WTC11 (cell line): ENCODE measurements around the gene S100A13. TPM values are rescaled to one million over a fixed set of nuclear protein-coding genes. Genes with fewer than 3 reads are reported as not detected.

ENCODE experiments used
- AFF4 ChIP-seq: sonication (generic); formaldehyde crosslinking; IDR thresholded peaks from 2 replicates; pipeline ENCODE4 v1.8.1; 2023; ENCODE audit warnings: mild to moderate bottlenecking, missing genetic modification reagents, borderline replicate concordance
- ATF3 ChIP-seq: sonication (generic); formaldehyde crosslinking; conservative IDR thresholded peaks from 2 replicates; pipeline ENCODE4 v1.8.1; 2022; ENCODE audit warnings: mild to moderate bottlenecking, missing genetic modification reagents
- CTCF ChIP-seq: fragments of 200-600 bp; IDR thresholded peaks from 2 replicates; pipeline ENCODE4 v1.8.0; 2022; ENCODE audit warnings: antibody characterized with exemption
- EMX1 ChIP-seq: fragments of 250-450 bp; sonication (Bioruptor Pico); IDR thresholded peaks from 2 replicates; pipeline ENCODE4 v1.8.0; 2021; ENCODE audit warnings: mild to moderate bottlenecking
- ETV6 ChIP-seq: sonication (generic); formaldehyde crosslinking; IDR thresholded peaks from 2 replicates; pipeline ENCODE4 v1.8.1; 2022; ENCODE audit warnings: mild to moderate bottlenecking, missing genetic modification reagents
- FOXJ3 ChIP-seq: sonication (generic); formaldehyde crosslinking; IDR thresholded peaks from 2 replicates; pipeline ENCODE4 v1.9.0; 2021; ENCODE audit warnings: missing genetic modification reagents, mild to moderate bottlenecking, borderline replicate concordance
- FOXK1 ChIP-seq: sonication (generic); formaldehyde crosslinking; IDR thresholded peaks from 2 replicates; pipeline ENCODE4 v1.8.0; 2022; ENCODE audit warnings: mild to moderate bottlenecking, moderate library complexity, missing genetic modification reagents
- GABPB1 ChIP-seq: sonication (generic); formaldehyde crosslinking; IDR thresholded peaks from 2 replicates; pipeline ENCODE4 v1.8.1; 2023; ENCODE audit warnings: mild to moderate bottlenecking, missing genetic modification reagents
- GRHL2 ChIP-seq: fragments of 250-450 bp; sonication (Bioruptor Pico); IDR thresholded peaks from 2 replicates; pipeline ENCODE4 v1.8.0; 2022; ENCODE audit warnings: mild to moderate bottlenecking, moderate library complexity; ENCODE audit not compliant: insufficient replicate concordance, severe bottlenecking
- JAZF1 ChIP-seq: fragments of 250-450 bp; sonication (Bioruptor Pico); IDR thresholded peaks from 2 replicates; pipeline ENCODE4 v1.9.0; 2021; ENCODE audit warnings: moderate library complexity, mild to moderate bottlenecking, inconsistent platforms
- MXD4 ChIP-seq: fragments of 250-450 bp; sonication (Bioruptor Pico); IDR thresholded peaks from 2 replicates; pipeline ENCODE4 v1.8.0; 2021; ENCODE audit warnings: mild to moderate bottlenecking, moderate library complexity, borderline replicate concordance
- NFE2L1 ChIP-seq: sonication (generic); formaldehyde crosslinking; IDR thresholded peaks from 2 replicates; pipeline ENCODE4 v1.8.1; 2023; ENCODE audit warnings: missing genetic modification reagents
- NFYB ChIP-seq: sonication (generic); formaldehyde crosslinking; conservative IDR thresholded peaks from 2 replicates; pipeline ENCODE4 v1.8.0; 2022; ENCODE audit warnings: low read depth, missing genetic modification reagents
- NR1H2 ChIP-seq: sonication (generic); formaldehyde crosslinking; IDR thresholded peaks from 2 replicates; pipeline ENCODE4 v1.9.0; 2021; ENCODE audit warnings: mild to moderate bottlenecking, moderate library complexity, missing genetic modification reagents
- NR3C1 ChIP-seq: sonication (generic); formaldehyde crosslinking; conservative IDR thresholded peaks from 2 replicates; pipeline ENCODE4 v1.8.1; 2023; ENCODE audit warnings: low read depth, mild to moderate bottlenecking, missing genetic modification reagents
- PRDM15 ChIP-seq: sonication (generic); formaldehyde crosslinking; IDR thresholded peaks from 2 replicates; pipeline ENCODE4 v1.8.0; 2022; ENCODE audit warnings: missing genetic modification reagents
- RELA ChIP-seq: sonication (generic); formaldehyde crosslinking; IDR thresholded peaks from 2 replicates; pipeline ENCODE4 v1.8.1; 2022; ENCODE audit warnings: missing genetic modification reagents, mild to moderate bottlenecking, borderline replicate concordance
- RORB ChIP-seq: fragments of 250-450 bp; sonication (Bioruptor Pico); IDR thresholded peaks from 2 replicates; pipeline ENCODE4 v1.9.0; 2021; ENCODE audit warnings: mild to moderate bottlenecking
- SP1 ChIP-seq: sonication (generic); formaldehyde crosslinking; conservative IDR thresholded peaks from 2 replicates; pipeline ENCODE4 v1.8.1; 2022; ENCODE audit warnings: missing genetic modification reagents
- STAT6 ChIP-seq: sonication (generic); formaldehyde crosslinking; conservative IDR thresholded peaks from 2 replicates; pipeline ENCODE4 v1.8.1; 2023; ENCODE audit warnings: mild to moderate bottlenecking, low read depth, missing genetic modification reagents, moderate library complexity
- TCF7 ChIP-seq: sonication (generic); formaldehyde crosslinking; IDR thresholded peaks from 2 replicates; pipeline ENCODE4 v1.8.0; 2022; ENCODE audit warnings: mild to moderate bottlenecking, low read depth, missing genetic modification reagents, moderate library complexity
- TEAD1 ChIP-seq: sonication (generic); formaldehyde crosslinking; IDR thresholded peaks from 2 replicates; pipeline ENCODE4 v1.8.0; 2022; ENCODE audit warnings: mild to moderate bottlenecking, missing genetic modification reagents
- USF2 ChIP-seq: sonication (generic); formaldehyde crosslinking; IDR thresholded peaks from 2 replicates; pipeline ENCODE4 v1.8.1; 2023; ENCODE audit warnings: mild to moderate bottlenecking, missing genetic modification reagents, moderate library complexity
- ZBTB21 ChIP-seq: sonication (generic); formaldehyde crosslinking; IDR thresholded peaks from 2 replicates; pipeline ENCODE4 v1.8.1; 2023; ENCODE audit warnings: mild to moderate bottlenecking, missing genetic modification reagents, borderline replicate concordance
- ZNF232 ChIP-seq: sonication (generic); formaldehyde crosslinking; IDR thresholded peaks from 2 replicates; pipeline ENCODE4 v1.8.0; 2022; ENCODE audit warnings: mild to moderate bottlenecking, missing genetic modification reagents
- ZNF423 ChIP-seq: fragments of 250-450 bp; sonication (Bioruptor Pico); IDR thresholded peaks from 2 replicates; pipeline ENCODE4 v2.1.2; 2022; ENCODE audit warnings: mild to moderate bottlenecking, moderate library complexity
- total RNA-seq: library from RNA; stranded (reverse); gene quantifications from 3 replicates; pipeline ENCODE4 v1.2.3, GENCODE V29; 2021

S100A13 gene
- total RNA-seq, 1 experiment from 2014 or later, result 68.4 TPM

GRCh38 chr1:153633754-153634665 is 6.7 kb upstream of the S100A13 start, which contains the start of gene CHTOP (continued):
- TF ChIP-seq STAT6, result no peak
- no peak for TF ChIP-seq GRHL2
- TF ChIP-seq RORB, result no peak
- no peak for TF ChIP-seq RELA (CRISPR knock-in tag)
- peak; percentile 52; the same call in 1 of the 2 replicates for TF ChIP-seq ATF3
- no peak for TF ChIP-seq ZNF423
- TF ChIP-seq EMX1 (CRISPR knock-in tag), result 0 out of 2 replicates have a peak, but pooled peaks have one; percentile 58
- 0 out of 2 replicates have a peak, but pooled peaks have one; percentile 9 for TF ChIP-seq ZNF232 (CRISPR knock-in tag)
- peak; percentile 85 for TF ChIP-seq GABPB1
- peak; percentile 88 for TF ChIP-seq SP1 (CRISPR knock-in tag)
- no peak for TF ChIP-seq NR3C1 (CRISPR knock-in tag)
- 0 out of 2 replicates have a peak, but pooled peaks have one; percentile 38 for TF ChIP-seq AFF4 (CRISPR knock-in tag)
- no peak for TF ChIP-seq PRDM15 (CRISPR knock-in tag)
- peak; percentile 88 for TF ChIP-seq NFE2L1
- TF ChIP-seq JAZF1, result no peak
- TF ChIP-seq ZBTB21 (CRISPR knock-in tag), result no peak; the same call in 1 of the 2 replicates
- no peak for TF ChIP-seq FOXJ3 (CRISPR knock-in tag)
- no peak for TF ChIP-seq FOXK1 (CRISPR knock-in tag)
- no peak for TF ChIP-seq MXD4
- no peak for TF ChIP-seq NR1H2 (CRISPR knock-in tag)
- peak; percentile 19; the same call in 1 of the 2 replicates for TF ChIP-seq USF2 (CRISPR knock-in tag)
- peak; percentile 64; the same call in 1 of the 2 replicates for TF ChIP-seq ETV6
- no peak; the same call in 1 of the 2 replicates for TF ChIP-seq TEAD1 (CRISPR knock-in tag)
- no peak for TF ChIP-seq CTCF
- TF ChIP-seq NFYB (CRISPR knock-in tag), result no peak
- no peak for TF ChIP-seq TCF7
